Activated CD4-positive, CD25-positive, alpha-beta regulatory T cell treated with anti-CD3 and anti-CD28 coated beads, Interleukin-2, amount 50 U/mL, for 16 hours (primary cell): ENCODE measurements around the gene UGT1A1.

Experiments used
- DNase-seq: peaks from one replicate; pipeline ENCODE4 v3.0.0-alpha.2; 2020; ENCODE audit warnings: low read depth, low spot score

The UGT1A1 gene

GRCh38 chr2:233816771-233817170, 56.7 kb downstream of the UGT1A1 start:
- DNase-seq = no peak

DNA sequence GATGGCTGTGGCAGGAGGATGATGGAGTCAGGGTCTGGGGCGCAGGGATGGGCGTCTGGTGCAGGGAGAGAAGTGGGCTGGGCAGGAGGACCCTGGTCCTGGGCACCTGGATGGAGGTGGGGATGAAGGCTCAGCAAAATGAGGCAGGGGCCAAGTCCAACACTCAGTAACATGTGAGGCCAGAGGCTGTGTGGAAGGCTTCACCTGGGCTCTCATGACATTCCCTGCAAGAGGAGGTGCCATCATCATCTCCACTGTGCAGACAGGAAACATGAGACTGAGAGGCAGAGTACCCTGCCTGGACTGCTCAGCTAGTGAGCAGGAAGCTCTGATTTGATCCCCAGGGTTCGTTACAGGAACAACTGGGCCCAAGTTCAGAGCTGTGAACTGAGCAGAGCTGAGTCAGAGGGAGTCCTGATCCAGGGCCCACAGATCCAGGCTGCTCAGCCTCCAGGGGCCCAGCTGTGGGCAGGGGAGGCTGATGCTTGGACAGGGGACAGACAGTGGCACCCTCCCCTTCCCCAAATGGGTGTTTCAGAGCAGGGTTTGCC, 57.4 kb downstream of the UGT1A1 start:
- no peak for DNase-seq

GRCh38 chr2:233817995-233818638, 58.0 kb downstream of the UGT1A1 start:
- DNase-seq = no peak

GRCh38 chr2:233818639-233819621, 58.9 kb downstream of the UGT1A1 start:
- DNase-seq = no peak

DNA sequence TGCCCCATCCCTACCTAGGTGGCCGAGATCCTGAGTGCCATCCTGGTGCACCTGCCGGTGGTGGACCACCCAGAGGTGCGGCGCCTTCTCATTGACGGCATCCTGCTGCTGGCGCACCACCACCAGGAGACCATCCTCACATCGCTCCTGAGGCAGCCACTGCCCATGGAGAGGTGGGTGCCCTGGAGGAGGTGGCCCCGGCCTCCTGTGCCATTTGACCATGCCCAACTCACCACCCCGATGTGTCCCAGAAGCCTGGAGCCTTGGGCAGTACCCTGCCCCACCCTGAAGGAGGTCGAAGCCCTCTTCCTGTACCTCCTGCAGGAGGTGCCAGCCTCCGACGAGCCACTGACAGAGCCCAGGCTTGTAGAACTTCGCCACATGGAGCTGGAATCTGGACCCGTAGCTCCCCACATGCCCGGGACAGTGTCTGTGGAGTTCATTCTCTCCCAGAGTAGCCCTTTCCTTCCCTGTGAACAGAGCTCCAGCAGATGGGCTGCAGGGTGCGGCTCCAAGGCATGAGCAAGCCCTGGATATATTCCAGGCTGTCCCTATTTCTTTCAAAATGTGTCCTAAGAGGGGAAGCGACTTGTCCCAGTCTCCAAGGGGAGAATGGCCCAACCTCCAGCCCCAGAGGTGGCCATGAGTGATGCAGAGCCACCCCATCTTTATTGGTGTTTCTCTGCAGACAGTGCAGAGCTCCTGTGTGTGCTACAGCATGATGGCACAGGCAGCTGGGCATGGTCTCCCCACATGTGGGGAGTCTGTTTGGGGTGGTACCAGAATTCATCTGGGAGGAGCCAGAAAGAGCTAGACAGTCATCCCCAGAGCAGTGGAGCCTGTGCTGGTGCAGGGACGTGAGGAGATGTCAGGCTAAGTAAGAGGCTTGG, 60.1 kb downstream of the UGT1A1 start:
- DNase-seq = no peak

DNA sequence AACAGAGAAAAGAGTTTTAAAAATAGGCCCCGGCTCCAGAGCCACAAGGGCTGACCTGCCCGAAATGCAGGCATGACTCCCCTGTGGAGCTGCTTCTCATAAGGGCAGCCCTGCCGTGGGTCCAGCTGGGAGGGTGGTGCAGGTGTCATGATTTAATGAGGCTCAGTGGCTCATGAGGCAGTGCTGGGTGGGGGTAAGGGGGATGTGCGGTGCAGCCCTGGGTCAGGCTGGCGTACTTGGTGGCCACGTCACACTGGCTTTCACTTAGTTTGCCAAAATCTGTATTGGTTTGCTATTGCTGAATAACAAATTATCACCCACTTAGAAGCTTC, 60.7 kb downstream of the UGT1A1 start:
- no peak for DNase-seq

GRCh38 chr2:233821196-233821595, 61.1 kb downstream of the UGT1A1 start:
- no peak for DNase-seq

DNA sequence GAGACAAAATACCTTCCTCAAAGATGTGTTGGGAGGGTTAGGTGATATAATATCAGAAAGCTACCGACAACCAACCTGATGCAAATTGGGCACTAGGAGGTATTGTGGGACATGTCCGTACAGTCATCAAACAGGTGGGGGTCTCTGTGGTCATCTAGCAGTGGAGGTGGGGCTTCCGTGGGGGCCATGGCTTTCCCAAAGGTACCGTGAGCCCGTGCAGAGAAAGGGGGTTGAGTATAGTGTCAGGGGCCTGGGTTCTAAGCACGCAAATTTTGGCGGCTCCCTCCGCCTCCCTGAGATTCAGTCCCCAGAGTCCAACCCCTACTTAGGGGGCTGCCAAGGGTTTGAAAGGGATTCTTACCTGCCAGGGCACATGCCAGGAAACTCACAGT, 61.6 kb downstream of the UGT1A1 start:
- no peak for DNase-seq

DNA sequence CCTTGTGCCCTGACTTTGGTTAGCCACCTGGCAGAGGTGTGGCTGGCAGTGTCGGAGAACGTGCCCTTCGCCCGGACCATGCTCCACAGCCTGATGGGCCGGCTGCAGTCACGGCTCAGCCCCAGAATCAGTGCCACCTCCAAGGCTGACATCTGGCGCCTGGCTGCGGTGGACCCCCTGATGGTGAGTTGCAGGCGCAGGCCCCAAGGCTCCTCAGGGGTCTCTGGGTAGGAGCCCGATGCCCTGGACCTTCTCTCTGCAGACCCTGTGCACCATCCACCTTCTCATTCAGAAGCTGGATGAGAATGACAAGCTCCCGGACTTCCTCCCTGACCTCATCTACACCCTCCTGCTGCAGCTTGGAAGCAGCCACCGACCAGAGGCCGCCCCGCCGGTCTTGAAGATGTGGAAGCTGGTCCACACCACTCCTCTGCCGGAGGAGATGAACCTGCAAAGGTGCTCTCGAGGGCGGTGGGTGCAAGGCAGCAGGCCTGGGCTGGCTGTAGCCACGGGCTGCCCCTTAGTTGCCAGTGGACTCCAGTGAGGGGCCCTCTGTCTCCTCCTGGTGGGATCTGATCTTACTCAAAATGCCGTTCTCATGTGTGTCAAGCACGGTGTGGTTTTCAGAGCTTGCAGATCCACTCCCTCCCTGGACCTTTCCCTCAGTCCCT, 62.2 kb downstream of the UGT1A1 start:
- DNase-seq = no peak
